Measurements from ENCODE around the gene LMX1B.

The LMX1B gene

DNA sequence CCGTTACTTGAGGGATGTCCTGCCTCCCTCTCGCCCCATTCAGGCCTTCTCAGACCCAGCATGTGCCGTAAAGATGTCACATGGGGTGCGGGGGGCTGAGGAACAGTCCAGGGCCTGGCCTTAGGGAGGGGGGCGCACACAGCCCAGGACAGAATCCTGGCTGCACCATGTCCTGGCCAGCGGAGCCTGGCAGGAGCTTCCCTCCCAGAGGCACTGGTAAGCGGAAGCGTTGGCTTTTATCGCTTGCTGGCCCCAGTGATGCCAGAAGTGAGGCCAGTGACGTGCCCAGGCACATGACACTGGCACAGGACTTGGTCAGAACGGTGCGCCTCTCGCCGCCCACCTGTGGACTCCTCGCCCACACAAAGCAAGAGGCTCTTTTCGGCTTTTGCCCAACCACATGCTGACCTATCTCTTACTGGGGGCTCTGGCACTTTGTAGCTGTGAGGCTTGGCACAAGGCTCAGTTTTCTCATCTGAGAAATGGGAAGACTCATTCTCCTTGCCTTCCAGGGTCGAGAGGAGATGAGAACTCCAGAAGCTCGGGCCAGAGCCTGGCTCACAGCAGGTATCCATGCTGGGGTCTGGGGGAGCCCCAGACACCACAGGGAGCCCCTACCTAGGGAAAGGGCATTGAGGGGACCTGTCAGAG lies 59.0 kb downstream of the LMX1B start:
- no peak overlapping the region for H3K4me3 ChIP-seq (ENCODE audit: low read depth, low read length)
- no peak for DNase-seq (ENCODE audit: low read depth)
- TF ChIP-seq POLR2A (IDR thresholded peaks at IDR 0.05; ENCODE audit: extremely low read depth, insufficient read length), result no peak
- no peak for TF ChIP-seq CTCF (IDR thresholded peaks at IDR 0.05; ENCODE audit: low read depth, low read length)
- TF ChIP-seq MYC (IDR thresholded peaks at IDR 0.05; ENCODE audit: low read depth, low read length), result no peak
- TF ChIP-seq MAX (IDR thresholded peaks at IDR 0.05; ENCODE audit: low read depth, low read length), result no peak

DNA sequence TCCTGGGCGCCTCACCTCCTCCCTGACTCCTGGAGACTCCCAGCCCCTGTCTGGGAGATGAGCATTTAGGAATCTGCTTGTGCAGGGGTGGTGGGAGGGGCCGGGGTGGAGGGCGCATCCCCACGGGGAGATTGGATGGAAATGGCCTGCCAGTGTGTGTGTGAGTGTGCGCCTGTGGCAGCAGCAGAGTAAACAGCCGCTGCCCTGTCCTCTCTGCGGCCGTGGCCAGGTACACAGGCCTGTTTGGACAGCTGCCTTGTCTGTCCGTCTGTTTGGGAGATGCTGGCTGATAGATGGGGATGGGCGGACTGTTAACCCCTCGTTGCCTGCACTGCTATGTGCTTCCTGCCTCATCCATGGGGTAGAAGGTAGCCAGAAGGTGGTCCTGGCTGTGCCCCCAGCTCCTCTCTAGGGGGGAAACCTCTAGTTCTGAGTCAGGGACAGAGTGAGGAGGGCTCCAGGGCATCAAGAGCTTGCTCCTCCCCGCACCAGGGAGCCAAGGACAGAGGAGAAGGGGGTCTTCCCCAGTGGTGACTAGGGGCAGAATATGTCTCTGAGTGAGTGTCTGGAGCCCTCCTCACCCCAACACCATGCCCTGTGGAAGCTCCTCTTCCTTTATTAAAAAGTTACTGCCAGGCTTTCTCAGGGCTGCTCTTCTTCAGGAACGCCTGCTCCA lies 60.1 kb downstream of the LMX1B start:
- TF ChIP-seq POLR2A (IDR thresholded peaks at IDR 0.05; ENCODE audit: extremely low read depth, insufficient read length) (no peak), MYC (IDR thresholded peaks at IDR 0.05; ENCODE audit: low read depth, low read length) (no peak), CTCF (IDR thresholded peaks at IDR 0.05; ENCODE audit: low read depth, low read length) (no peak)
- no peak for DNase-seq (ENCODE audit: low read depth)
- H3K4me3 ChIP-seq (ENCODE audit: low read depth, low read length), result no peak overlapping the region

DNA sequence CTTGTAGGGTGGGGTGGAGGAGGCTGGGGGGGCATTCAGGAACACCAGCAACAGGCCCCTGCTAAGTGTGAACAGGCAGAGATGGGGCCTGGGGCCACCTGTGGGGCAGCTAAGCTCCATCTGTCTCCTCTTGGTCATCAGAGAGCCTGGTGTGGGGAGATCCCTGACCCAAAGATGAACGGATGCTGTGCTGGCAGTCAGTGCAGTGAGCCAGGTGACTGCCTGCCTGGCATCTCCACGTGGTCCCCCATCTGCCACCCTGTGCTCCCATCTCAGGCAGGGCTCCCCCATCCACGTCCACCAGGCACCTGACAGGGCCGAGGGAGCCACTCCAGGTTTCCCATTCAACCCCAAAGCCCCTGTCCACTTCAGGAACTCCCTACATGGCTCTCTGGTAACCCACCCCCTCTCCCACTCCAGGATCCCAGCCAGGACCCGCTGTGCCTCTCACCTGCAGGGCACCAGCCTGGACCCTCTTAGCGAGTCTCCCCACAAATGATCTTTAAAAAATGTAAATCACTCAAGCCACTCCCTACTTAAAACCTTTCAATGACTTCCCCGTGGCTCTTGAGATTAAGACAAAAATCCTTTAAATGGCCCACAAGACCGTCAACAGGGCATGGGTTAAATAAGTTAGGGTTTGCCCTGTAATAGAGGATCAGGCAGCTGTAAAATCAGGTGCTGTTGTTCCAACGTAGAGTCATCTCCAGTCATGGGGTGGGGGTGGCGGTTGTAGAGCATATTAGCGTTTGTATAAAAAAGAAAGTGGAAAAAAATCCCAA lies 60.8 kb downstream of the LMX1B start:
- no peak for DNase-seq (ENCODE audit: low read depth)
- no peak for TF ChIP-seq MAX (IDR thresholded peaks at IDR 0.05; ENCODE audit: low read depth, low read length)
- TF ChIP-seq POLR2A (IDR thresholded peaks at IDR 0.05; ENCODE audit: extremely low read depth, insufficient read length), result no peak
- no peak for TF ChIP-seq CTCF (IDR thresholded peaks at IDR 0.05; ENCODE audit: low read depth, low read length)
- TF ChIP-seq MYC (IDR thresholded peaks at IDR 0.05; ENCODE audit: low read depth, low read length), result no peak

DNA sequence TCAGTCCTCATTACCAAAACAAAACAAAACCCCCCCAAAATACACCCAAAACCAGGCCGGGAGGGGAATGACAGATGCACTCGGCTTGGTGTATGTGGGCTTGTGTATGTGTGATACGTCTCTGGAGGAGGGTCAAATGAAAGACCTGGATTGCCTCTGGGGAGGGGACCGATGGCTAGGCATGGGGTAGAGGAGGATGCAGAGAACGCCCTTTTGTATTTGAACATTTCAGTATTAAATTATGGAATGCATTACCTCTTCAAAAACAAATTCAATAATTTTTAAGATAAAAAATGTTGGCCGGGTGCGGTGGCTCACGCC lies 61.4 kb downstream of the LMX1B start:
- TF ChIP-seq MAX (IDR thresholded peaks at IDR 0.05; ENCODE audit: low read depth, low read length), result no peak
- no peak for TF ChIP-seq POLR2A (IDR thresholded peaks at IDR 0.05; ENCODE audit: extremely low read depth, insufficient read length)
- no peak overlapping the region for H3K4me3 ChIP-seq (ENCODE audit: low read depth, low read length)
- DNase-seq (ENCODE audit: low read depth), result no peak

More for the DNA sequence above, 60.8 kb downstream of the LMX1B start:
- H3K4me3 ChIP-seq (ENCODE audit: low read depth, low read length), result no peak overlapping the region

GRCh38 chr9:126676102-126676684 lies 62.5 kb downstream of the LMX1B start:
- DNase-seq (ENCODE audit: low read depth), result no peak
- no peak overlapping the region for H3K4me3 ChIP-seq (ENCODE audit: low read depth, low read length)
- no peak for TF ChIP-seq MAX (IDR thresholded peaks at IDR 0.05; ENCODE audit: low read depth, low read length)
- TF ChIP-seq MYC (IDR thresholded peaks at IDR 0.05; ENCODE audit: low read depth, low read length), result no peak
- no peak for TF ChIP-seq CTCF (IDR thresholded peaks at IDR 0.05; ENCODE audit: low read depth, low read length)
- TF ChIP-seq POLR2A (IDR thresholded peaks at IDR 0.05; ENCODE audit: extremely low read depth, insufficient read length), result no peak

- H3K4me3 ChIP-seq (ENCODE audit: low read depth, low read length), result no peak overlapping the region
- TF ChIP-seq POLR2A (IDR thresholded peaks at IDR 0.05; ENCODE audit: extremely low read depth, insufficient read length) (no peak), CTCF (IDR thresholded peaks at IDR 0.05; ENCODE audit: low read depth, low read length) (no peak), MYC (IDR thresholded peaks at IDR 0.05; ENCODE audit: low read depth, low read length) (no peak), MAX (IDR thresholded peaks at IDR 0.05; ENCODE audit: low read depth, low read length) (no peak)
- DNase-seq (ENCODE audit: low read depth), result no peak
Observed at GRCh38 chr9:126676685-126677143, 63.0 kb downstream of the LMX1B start.
